Endothelial cell of umbilical vein (primary cell): Measurements from ENCODE around the gene OXA1L. TPM values are rescaled to one million over a fixed set of nuclear protein-coding genes. Genes with fewer than 3 reads are reported as not detected.

ENCODE experiments used
- BruUV-seq: library from RNA; stranded (reverse); fragments of 400-500 nt; replicated peaks from 2 replicates; lab custom pipeline; 2021; lab: Mats Ljungman, UMichigan
- CTCF ChIA-PET: fragments of 300-600, 350-600 bp; sonication (Branson Sonifier 250); formaldehyde crosslinking; loops from one replicate; lab custom pipeline; 2021; ENCODE audit warnings: antibody characterized with exemption, inconsistent platforms; lab: Charles Lee
- POLR2A ChIA-PET: fragments of 300-600, 350-600 bp; sonication (Branson Sonifier 250); formaldehyde crosslinking; loops from one replicate; lab custom pipeline; 2021; ENCODE audit warnings: antibody characterized with exemption, inconsistent platforms; lab: Charles Lee
- DNase-seq: peaks from one replicate; pipeline ENCODE4 v3.0.0-alpha.2; 2011; ENCODE audit warnings: low read depth, low spot score
- FAIRE-seq: peaks from 2 replicates; lab custom pipeline; 2011; peaks lifted over from hg19 to GRCh38; lab: Jason Lieb, UNC
- H2AFZ ChIP-seq: 2 replicates; pipeline ENCODE4 v1.6.0; 2012; ENCODE audit warnings: low read depth, low read length, control low read depth, inconsistent platforms
- H3K27ac ChIP-seq: 2 replicates; pipeline ENCODE4 v1.5.1; 2011; ENCODE audit warnings: low read depth, mild to moderate bottlenecking, control low read depth, low read length, moderate library complexity; ENCODE audit not compliant: insufficient read depth
- H3K27me3 ChIP-seq, 2 experiments: 2 replicates each; pipeline versions ENCODE4 v1.6.0 to v1.6.1; 2011; ENCODE audit warnings: low read length in 2 of 2, mixed read lengths in 1 of 2; ENCODE audit not compliant: control insufficient read depth in 2 of 2, insufficient read depth in 2 of 2
- H3K36me3 ChIP-seq, 2 experiments: 2 replicates in 1 of 2; 3 replicates in 1 of 2; pipeline ENCODE4 v1.5.1; 2011; ENCODE audit warnings: low read length in 2 of 2, mild to moderate bottlenecking in 1 of 2, moderate library complexity in 1 of 2; ENCODE audit not compliant: control insufficient read depth in 2 of 2, insufficient read depth in 2 of 2; ENCODE audit errors: extremely low read depth in 1 of 2
- H3K4me1 ChIP-seq: 3 replicates; pipeline ENCODE4 v1.5.1; 2011; ENCODE audit warnings: mild to moderate bottlenecking, low read length; ENCODE audit not compliant: control insufficient read depth, insufficient read depth; ENCODE audit errors: extremely low read depth
- H3K4me2 ChIP-seq: 2 replicates; pipeline ENCODE4 v1.6.1; 2011; ENCODE audit warnings: low read length, control low read depth, mixed read lengths; ENCODE audit not compliant: insufficient read depth
- H3K4me3 ChIP-seq, 3 experiments: fragments of 200-600 bp in 1 of 3; sonication (generic), shearing (Covaris generic) in 1 of 3; replicated peaks in 1 of 3; 2 replicates each; pipeline ENCODE4 v1.5.1; 2011 to 2016; ENCODE audit warnings: control low read depth in 3 of 3, low read length in 3 of 3, mild to moderate bottlenecking in 2 of 3, inconsistent platforms in 1 of 3, low read depth in 1 of 3, moderate library complexity in 1 of 3; ENCODE audit not compliant: insufficient read depth in 1 of 3
- H3K79me2 ChIP-seq: 2 replicates; pipeline ENCODE4 v1.6.0; 2012; ENCODE audit warnings: low read length, inconsistent platforms; ENCODE audit not compliant: control insufficient read depth, insufficient read depth
- H3K9ac ChIP-seq: replicated peaks from 2 replicates; pipeline ENCODE3; 2011; ENCODE audit warnings: low read length, control low read depth; ENCODE audit not compliant: insufficient read depth; ENCODE audit errors: extremely low read depth
- H3K9me1 ChIP-seq: replicated peaks from 3 replicates; pipeline ENCODE4 v1.6.0; 2011; ENCODE audit warnings: mild to moderate bottlenecking, low read length; ENCODE audit not compliant: control insufficient read depth, insufficient read depth; ENCODE audit errors: extremely low read depth
- H3K9me3 ChIP-seq: replicated peaks from 2 replicates; pipeline ENCODE4 v1.5.1; 2012; ENCODE audit warnings: low read length, inconsistent platforms; ENCODE audit not compliant: control insufficient read depth, insufficient read depth
- H4K20me1 ChIP-seq: replicated peaks from 2 replicates; pipeline ENCODE3; 2011; ENCODE audit warnings: mild to moderate bottlenecking, low read length; ENCODE audit not compliant: control insufficient read depth, insufficient read depth; ENCODE audit errors: extremely low read depth
- CTCF ChIP-seq, 2 donors: IDR thresholded peaks; 1 replicate in 1 of 2; 2 replicates in 1 of 2; pipeline ENCODE4 v1.5.1; 2011; ENCODE audit warnings: low read length in 2 of 2, mild to moderate bottlenecking in 2 of 2, moderate library complexity in 2 of 2, control low read depth in 1 of 2, inconsistent platforms in 1 of 2, low read depth in 1 of 2; ENCODE audit not compliant: insufficient read depth in 1 of 2; ENCODE audit errors: extremely low read depth in 1 of 2
- EZH2 ChIP-seq: IDR thresholded peaks from 2 replicates; pipeline ENCODE4 v1.6.1; 2012; ENCODE audit warnings: borderline replicate concordance, low read depth, mild to moderate bottlenecking, moderate library complexity, low read length, inconsistent platforms; ENCODE audit not compliant: severe bottlenecking
- GATA2 ChIP-seq: IDR thresholded peaks from 2 replicates; pipeline ENCODE4 v1.7.0; 2011; ENCODE audit warnings: low read depth, mild to moderate bottlenecking, moderate library complexity, mixed read lengths, low read length; ENCODE audit not compliant: insufficient read length, insufficient read depth
- JUN ChIP-seq: IDR thresholded peaks from 2 replicates; pipeline ENCODE4 v1.6.1; 2011; ENCODE audit warnings: borderline replicate concordance, low read depth; ENCODE audit not compliant: insufficient read length, insufficient read depth
- POLR2A ChIP-seq: IDR thresholded peaks from 2 replicates; pipeline ENCODE4 v1.6.1; 2012; ENCODE audit warnings: low read depth, mild to moderate bottlenecking, control low read depth, low read length
- POLR2AphosphoS5 ChIP-seq: IDR thresholded peaks from 2 replicates; pipeline ENCODE4 v1.6.1; 2012; ENCODE audit warnings: low read depth, mild to moderate bottlenecking, control low read depth, low read length, moderate library complexity; ENCODE audit not compliant: insufficient read depth
- dilution Hi-C: fragments of 300-500 bp; cut with MboI; formaldehyde crosslinking; loops from one replicate; pipeline ENCODE4 v1.15.0; 2019; ENCODE audit warnings: low sequenced_read_pairs; ENCODE audit not compliant: extremely low pct_ligation_motif_present
- intact Hi-C: fragments of 100-400 bp; cut with micrococcal nuclease; formaldehyde crosslinking; loops from one replicate; pipeline ENCODE4 v1.10.0; 2022
- polyA plus RNA-seq, 4 experiments: library from polyadenylated mRNA; depleted of rRNA in 3 of 4; stranded (reverse) in 3 of 4; unstranded in 1 of 4; fragments of >200 nt; gene quantifications; 2 replicates each; pipeline versions ENCODE4 v1.2.1 to v1.2.3, GENCODE V29; 2011 to 2012; ENCODE audit warnings: missing spikeins in 1 of 4
- total RNA-seq: library from RNA; stranded (reverse); gene quantifications from 2 replicates; pipeline ENCODE4 v1.2.3, GENCODE V29; 2021
- TF ChIP-seq, protein P1 (sequence below): IDR thresholded peaks from 2 replicates; pipeline ENCODE4 v1.6.1; 2011; ENCODE audit not compliant: insufficient read depth, insufficient read length

Gene OXA1L
- total and polyA plus RNA-seq, 2 donors (not counting 3 experiments of a cell fraction or from before 2014, with no cell fraction given): 212 to 294 TPM

GRCh38 chr14:22814373-22814772 lies 47.9 kb downstream of the OXA1L start:
- no peaks in the 10 kb centered on the region for H3K9me1 ChIP-seq
- CTCF ChIA-PET: interaction anchor here (1.1 to 7.7 kb wide), 3 partner anchors 156 to 244 kb away, joined by 3 to 77 read pairs (median 6); no protein-coding TSS in a partner anchor
- H3K27ac ChIP-seq: no peak overlapping the region
- peaks cover 19% of the 10 kb centered on the region for H3K4me1 ChIP-seq
- dilution Hi-C loops (no loop called here), intact Hi-C loops (no loop called here)
- H4K20me1 ChIP-seq: no peaks in the 10 kb centered on the region
- H3K9me3 ChIP-seq: no peaks in the 10 kb centered on the region
- H3K4me2 ChIP-seq: no peak overlapping the region
- DNase-seq: no peak
- H3K27me3 ChIP-seq: no peaks in the 10 kb centered on the region
- no TSS peak for BruUV-seq
- TF ChIP-seq CTCF (IDR thresholded peaks at IDR 0.05; ENCODE audit: extremely low read depth in 1 of 2, insufficient read depth in 1 of 2, low read depth in 1 of 2, low read length in 2 of 2) (no peak), POLR2AphosphoS5 (no peak), EZH2 (no peak), GATA2 (no peak), POLR2A (no peak), JUN (no peak)
- TF ChIP-seq, protein P1, sequence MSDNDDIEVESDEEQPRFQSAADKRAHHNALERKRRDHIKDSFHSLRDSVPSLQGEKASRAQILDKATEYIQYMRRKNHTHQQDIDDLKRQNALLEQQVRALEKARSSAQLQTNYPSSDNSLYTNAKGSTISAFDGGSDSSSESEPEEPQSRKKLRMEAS: no peak
- no peaks in the 10 kb centered on the region for H3K79me2 ChIP-seq
- no peak overlapping the region for H3K4me3 ChIP-seq
- H2AFZ ChIP-seq: no peak overlapping the region
- POLR2A ChIA-PET: no interaction called here
- FAIRE-seq: no peak
- peaks cover 0 to 5% of the 10 kb centered on the region in 2 experiments for H3K36me3 ChIP-seq
- H3K9ac ChIP-seq: no peak overlapping the region
